Smooth muscle cell (in vitro differentiated cells): ENCODE results near the gene PPP6R3. TPM values are rescaled to one million over a fixed set of nuclear protein-coding genes. Genes with fewer than 3 reads are reported as not detected.

ENCODE experiments used
- DNase-seq: peaks from one replicate; lab custom pipeline; 2025; ENCODE audit not compliant: unreplicated experiment; lab: John Stamatoyannopoulos, UW
- H2AFZ ChIP-seq: fragments of 200-600 bp; sonication (generic); 2 replicates; pipeline ENCODE4 v1.6.0; 2016; ENCODE audit warnings: antibody characterized with exemption, low read depth, mild to moderate bottlenecking
- H3F3A ChIP-seq: fragments of 200-600 bp; sonication (generic); 2 replicates; pipeline ENCODE4 v1.6.0; 2017; ENCODE audit warnings: antibody characterized with exemption, low read depth
- H3K27ac ChIP-seq: fragments of 200-600 bp; sonication (generic); 2 replicates; pipeline ENCODE4 v1.5.1; 2016; ENCODE audit warnings: low read depth, mild to moderate bottlenecking
- H3K27me3 ChIP-seq: fragments of 200-600 bp; sonication (generic); 2 replicates; pipeline ENCODE4 v1.6.1; 2016; ENCODE audit warnings: low read depth, mild to moderate bottlenecking
- H3K36me3 ChIP-seq: fragments of 200-600 bp; sonication (generic); 2 replicates; pipeline ENCODE4 v1.5.1; 2016; ENCODE audit warnings: low read depth
- H3K4me1 ChIP-seq: fragments of 200-600 bp; sonication (generic); 2 replicates; pipeline ENCODE4 v1.5.1; 2016; ENCODE audit warnings: low read depth
- H3K4me2 ChIP-seq: fragments of 200-600 bp; sonication (generic); 2 replicates; pipeline ENCODE4 v1.6.0; 2016; ENCODE audit warnings: mild to moderate bottlenecking
- H3K4me3 ChIP-seq: fragments of 200-600 bp; sonication (generic); 2 replicates; pipeline ENCODE4 v1.5.1; 2016; ENCODE audit warnings: mild to moderate bottlenecking
- H3K79me2 ChIP-seq: fragments of 200-600 bp; sonication (generic); 2 replicates; pipeline ENCODE4 v1.6.0; 2016; ENCODE audit warnings: low read depth, mild to moderate bottlenecking
- H3K9ac ChIP-seq: fragments of 200-600 bp; sonication (generic); 2 replicates; pipeline ENCODE4 v1.6.0; 2016; ENCODE audit warnings: low read depth
- H3K9me3 ChIP-seq: fragments of 200-600 bp; sonication (generic); replicated peaks from 2 replicates; pipeline ENCODE4 v1.5.1; 2016; ENCODE audit warnings: low read depth
- H4K20me1 ChIP-seq: fragments of 200-600 bp; sonication (generic); 2 replicates; pipeline ENCODE4 v1.6.0; 2016; ENCODE audit warnings: low read depth
- WGBS: methylation state at CpG from one replicate; pipeline ENCODE4 v1.1.7; 2016; ENCODE audit warnings: low lambda C conversion rate; 5-methylcytosine and 5-hydroxymethylcytosine counted together
- polyA plus RNA-seq: library from polyadenylated mRNA; unstranded; fragments of >200 nt; fragmentation: Nextera tagmentation; extraction: Ambion mirVana; gene quantifications from 2 replicates; pipeline ENCODE4 v1.2.1, GENCODE V29; 2016
- total RNA-seq: library from RNA; depleted of rRNA; stranded (reverse); fragments of >200 nt; gene quantifications from 2 replicates; pipeline ENCODE4 v1.2.3, GENCODE V29; 2014
- TF ChIP-seq, protein P1 (sequence below): fragments of 200-600 bp; sonication (generic); IDR thresholded peaks from 2 replicates; pipeline ENCODE4 v1.5.1; 2017; ENCODE audit warnings: borderline replicate concordance, mild to moderate bottlenecking, antibody characterized with exemption; ENCODE audit not compliant: insufficient read depth, poor library complexity, severe bottlenecking

The PPP6R3 gene
- total and polyA plus RNA-seq, 2 experiments from 2014 or later: 28.4 to 121 TPM

DNA sequence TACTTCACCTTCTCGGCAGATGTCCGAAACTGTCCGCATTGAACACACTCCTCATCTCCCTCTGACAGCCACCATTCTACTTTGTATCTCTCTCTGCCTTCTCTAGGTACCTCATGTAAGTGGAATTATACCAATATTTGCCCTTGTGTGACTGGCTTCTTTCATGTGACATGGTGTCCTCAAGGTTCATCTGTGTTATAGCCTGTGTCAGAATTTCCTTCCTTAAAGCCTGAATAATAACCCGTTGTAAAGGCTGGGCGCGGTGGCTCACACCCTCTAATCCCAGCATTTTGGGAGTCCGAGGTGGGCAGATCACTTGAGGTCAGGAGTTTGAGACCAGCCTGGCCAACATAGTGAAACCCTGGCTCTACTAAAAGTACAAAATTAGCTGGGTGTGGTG lies 40.4 kb upstream of the PPP6R3 start:
- Histone ChIP-seq H3K4me3 (no peak overlapping the region), H3F3A (no peaks in the 10 kb centered on the region), H3K27ac (no peak overlapping the region), H3K9me3 (no peaks in the 10 kb centered on the region), H3K79me2 (no peaks in the 10 kb centered on the region), H4K20me1 (no peaks in the 10 kb centered on the region), H3K9ac (no peak overlapping the region), H3K36me3 (no peaks in the 10 kb centered on the region), H3K4me2 (no peak overlapping the region), H3K27me3 (no peaks in the 10 kb centered on the region), H2AFZ (no peak overlapping the region), H3K4me1 (no peaks in the 10 kb centered on the region)
- 98% methylated on average over 7 of the region's 7 CpGs for WGBS
- no peak for DNase-seq
- TF ChIP-seq, protein P1, sequence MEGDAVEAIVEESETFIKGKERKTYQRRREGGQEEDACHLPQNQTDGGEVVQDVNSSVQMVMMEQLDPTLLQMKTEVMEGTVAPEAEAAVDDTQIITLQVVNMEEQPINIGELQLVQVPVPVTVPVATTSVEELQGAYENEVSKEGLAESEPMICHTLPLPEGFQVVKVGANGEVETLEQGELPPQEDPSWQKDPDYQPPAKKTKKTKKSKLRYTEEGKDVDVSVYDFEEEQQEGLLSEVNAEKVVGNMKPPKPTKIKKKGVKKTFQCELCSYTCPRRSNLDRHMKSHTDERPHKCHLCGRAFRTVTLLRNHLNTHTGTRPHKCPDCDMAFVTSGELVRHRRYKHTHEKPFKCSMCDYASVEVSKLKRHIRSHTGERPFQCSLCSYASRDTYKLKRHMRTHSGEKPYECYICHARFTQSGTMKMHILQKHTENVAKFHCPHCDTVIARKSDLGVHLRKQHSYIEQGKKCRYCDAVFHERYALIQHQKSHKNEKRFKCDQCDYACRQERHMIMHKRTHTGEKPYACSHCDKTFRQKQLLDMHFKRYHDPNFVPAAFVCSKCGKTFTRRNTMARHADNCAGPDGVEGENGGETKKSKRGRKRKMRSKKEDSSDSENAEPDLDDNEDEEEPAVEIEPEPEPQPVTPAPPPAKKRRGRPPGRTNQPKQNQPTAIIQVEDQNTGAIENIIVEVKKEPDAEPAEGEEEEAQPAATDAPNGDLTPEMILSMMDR: no peak

DNA sequence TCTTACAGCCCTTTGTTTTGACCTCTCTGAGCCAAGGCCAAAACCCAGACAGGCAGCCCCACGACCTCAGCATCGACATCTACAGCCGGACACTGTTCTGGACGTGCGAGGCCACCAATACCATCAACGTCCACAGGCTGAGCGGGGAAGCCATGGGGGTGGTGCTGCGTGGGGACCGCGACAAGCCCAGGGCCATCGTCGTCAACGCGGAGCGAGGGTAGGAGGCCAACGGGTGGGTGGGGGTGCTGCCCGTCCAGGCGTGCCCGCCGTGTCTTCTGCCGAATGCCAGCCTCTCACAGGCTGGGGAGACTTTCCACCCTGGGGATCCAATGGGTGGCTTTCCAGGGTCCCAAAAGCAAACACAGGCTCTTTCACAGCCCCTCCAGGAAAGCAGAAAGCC lies 37.1 kb upstream of the PPP6R3 start:
- H4K20me1 ChIP-seq: no peaks in the 10 kb centered on the region
- H3K9me3 ChIP-seq: no peaks in the 10 kb centered on the region
- TF ChIP-seq, protein P1: no peak
- whole genome bisulfite sequencing: 96% methylated on average over 21 of the region's 21 CpGs
- DNase-seq: no peak
- H3F3A ChIP-seq: no peaks in the 10 kb centered on the region
- H3K27me3 ChIP-seq: no peaks in the 10 kb centered on the region
- no peaks in the 10 kb centered on the region for H3K36me3 ChIP-seq
- no peak overlapping the region for H2AFZ ChIP-seq
- H3K4me3 ChIP-seq: no peak overlapping the region
- no peak overlapping the region for H3K4me2 ChIP-seq
- no peaks in the 10 kb centered on the region for H3K79me2 ChIP-seq
- no peak overlapping the region for H3K27ac ChIP-seq
- H3K9ac ChIP-seq: no peak overlapping the region
- no peaks in the 10 kb centered on the region for H3K4me1 ChIP-seq

DNA sequence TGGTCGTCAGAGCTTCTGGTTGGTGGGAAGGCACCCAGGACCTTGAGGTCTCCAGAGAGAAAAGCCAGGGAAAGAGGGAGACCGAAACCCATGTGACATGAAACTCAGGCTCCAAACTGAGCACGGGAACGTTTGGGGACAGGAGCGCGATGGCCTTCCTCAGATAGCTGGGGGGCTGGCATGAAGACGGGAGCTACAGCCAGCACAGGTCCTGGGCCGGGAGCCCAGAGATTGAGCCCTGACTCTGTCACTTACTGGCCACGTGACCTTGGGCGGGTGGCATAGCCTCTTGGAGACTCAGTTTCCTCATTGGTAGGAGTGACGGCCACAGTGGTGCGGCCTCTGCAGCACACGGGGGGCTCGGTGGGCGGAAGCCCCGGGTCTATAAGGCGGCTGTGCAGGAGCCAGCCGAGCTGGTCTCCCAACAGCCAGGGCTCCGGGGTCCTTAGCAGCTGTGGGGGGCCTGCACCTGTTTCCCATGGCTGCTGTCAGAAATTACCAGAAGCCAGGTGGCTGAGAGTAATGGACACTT lies 36.4 kb upstream of the PPP6R3 start:
- no peak overlapping the region for H3K9ac ChIP-seq
- no peak for DNase-seq
- H3K9me3 ChIP-seq: peaks cover 3% of the 10 kb centered on the region
- no peak overlapping the region for H3K27ac ChIP-seq
- no peaks in the 10 kb centered on the region for H3K79me2 ChIP-seq
- peaks cover 3% of the 10 kb centered on the region for H3K36me3 ChIP-seq
- no peaks in the 10 kb centered on the region for H3K4me1 ChIP-seq
- no peak overlapping the region for H2AFZ ChIP-seq
- no peak overlapping the region for H3K4me2 ChIP-seq
- no peak overlapping the region for H3K4me3 ChIP-seq
- no peaks in the 10 kb centered on the region for H3K27me3 ChIP-seq
- 97% methylated on average over 19 of the region's 19 CpGs for WGBS
- TF ChIP-seq, protein P1: no peak
- H3F3A ChIP-seq: no peaks in the 10 kb centered on the region
- no peaks in the 10 kb centered on the region for H4K20me1 ChIP-seq
